OCI-LY3 (cell line): ENCODE measurements around the gene SEC14L3.

ENCODE experiments used
- CTCF ChIP-seq: fragments of 200-600, 300-600 bp; sonication (generic); IDR thresholded peaks from 2 replicates; pipeline ENCODE4 v1.5.1; 2014; ENCODE audit warnings: antibody characterized with exemption, low read length, low read depth
- EZH2phosphoT487 ChIP-seq: fragments of 200-600 bp; shearing (Covaris generic); IDR thresholded peaks from 2 replicates; pipeline ENCODE4 v1.6.1; 2018; ENCODE audit warnings: antibody characterized with exemption, mixed run types, low read depth

- TF ChIP-seq CTCF (no peak), EZH2phosphoT487 (no peak)
Measured at GRCh38 chr22:30516731-30517130, 44.9 kb upstream of the SEC14L3 start.
